Dendritic cell treated with granulocyte-macrophage colony-stimulating factor and Interleukin-4, amounts not matched to agents 40 ng/mL and 50 ng/mL, for 4 days (primary cell): Measurements from ENCODE around the gene ARHGEF7.
"Not testable (repeated sequence)": the region's sequence is repeated elsewhere in the genome, so short reads cannot be mapped to it uniquely, and the experiment has no call there.

Source experiments
- H3K27ac Mint-ChIP-seq: one replicate; pipeline ENCODE4 v1.8.0; 2022; ENCODE audit warnings: mild to moderate bottlenecking, mixed read lengths
- H3K27me3 Mint-ChIP-seq: one replicate; pipeline ENCODE4 v1.8.0; 2022; ENCODE audit warnings: mild to moderate bottlenecking, mixed read lengths
- H3K36me3 Mint-ChIP-seq: one replicate; pipeline ENCODE4 v1.8.0; 2022; ENCODE audit warnings: low read depth, mixed read lengths
- H3K4me1 Mint-ChIP-seq: one replicate; pipeline ENCODE4 v1.8.0; 2022; ENCODE audit warnings: low read depth, mixed read lengths
- H3K4me3 Mint-ChIP-seq: one replicate; pipeline ENCODE4 v1.8.0; 2022; ENCODE audit warnings: mild to moderate bottlenecking, moderate library complexity, mixed read lengths
- H3K9me3 Mint-ChIP-seq: one replicate; pipeline ENCODE4 v1.8.0; 2022; ENCODE audit warnings: mixed read lengths
- intact Hi-C: fragments of 100-400 bp; cut with micrococcal nuclease; formaldehyde crosslinking; loops from one replicate; pipeline ENCODE4 v1.15.0; 2022

The ARHGEF7 gene

DNA sequence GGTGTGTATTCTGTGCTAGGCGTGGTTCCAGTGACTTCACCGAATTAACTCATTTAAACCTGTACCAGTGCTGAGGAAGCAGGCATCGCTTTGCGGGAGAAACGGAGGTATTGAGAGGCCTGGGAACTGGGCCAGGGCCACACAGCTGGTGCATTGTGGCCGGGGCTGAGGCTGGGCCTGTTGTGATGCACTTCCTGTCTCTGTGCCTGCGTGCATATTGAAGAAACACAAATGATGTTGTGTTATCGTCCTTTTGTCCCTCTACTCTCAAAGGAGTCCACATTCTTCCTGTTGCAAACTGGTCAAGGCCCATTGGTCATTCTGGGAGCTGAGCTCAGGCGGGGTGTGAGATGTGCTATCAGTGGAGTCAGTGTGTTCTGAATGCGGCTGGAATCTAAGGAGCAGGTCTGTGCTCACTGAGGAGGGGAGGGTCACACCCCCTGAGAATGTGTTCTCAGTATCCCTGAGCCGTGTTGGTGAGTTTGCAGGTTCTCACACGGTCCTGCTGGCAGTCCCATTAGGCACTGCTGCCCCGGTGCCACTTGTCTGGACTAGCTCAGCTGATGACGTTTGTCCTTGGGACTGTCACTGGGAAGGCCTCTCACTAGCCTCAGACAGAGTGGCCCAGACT is 62.1 kb downstream of the ARHGEF7 start:
- Mint-ChIP-seq H3K27ac (peak overlapping the region; percentile 50), H3K4me3 (no peak overlapping the region), H3K36me3 (peaks cover 73% of the 10 kb centered on the region), H3K27me3 (no peaks in the 10 kb centered on the region), H3K4me1 (peaks cover 51% of the 10 kb centered on the region), H3K9me3 (peaks cover 23% of the 10 kb centered on the region)
- intact Hi-C loops, result no loop called here

GRCh38 chr13:111177921-111178320 is 62.8 kb downstream of the ARHGEF7 start:
- Mint-ChIP-seq H3K36me3 (peaks cover 73% of the 10 kb centered on the region), H3K4me1 (peaks cover 51% of the 10 kb centered on the region), H3K27ac (peak overlapping the region; percentile 50), H3K9me3 (peaks cover 23% of the 10 kb centered on the region), H3K27me3 (no peaks in the 10 kb centered on the region), H3K4me3 (no peak overlapping the region)
- intact Hi-C loops, result no loop called here

DNA sequence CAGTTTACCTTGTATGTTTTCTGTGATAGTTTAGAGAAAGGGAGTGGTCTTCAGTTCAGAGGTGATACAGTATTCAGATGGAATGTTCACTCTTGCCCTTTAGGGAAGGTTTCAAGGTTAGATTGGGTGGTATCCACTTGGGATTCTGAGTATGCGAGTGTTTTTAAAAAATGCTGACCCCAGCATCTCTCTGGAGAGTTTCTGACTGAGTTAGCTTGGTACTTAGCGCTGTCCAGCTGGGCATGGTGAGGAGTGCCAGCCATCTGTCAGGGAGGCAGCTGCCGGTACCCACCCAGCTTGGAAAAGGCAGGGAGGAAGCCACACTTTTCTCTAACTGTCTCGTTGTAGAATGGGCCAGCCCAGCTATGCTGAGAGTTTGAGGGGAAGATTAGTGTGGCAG is 63.3 kb downstream of the ARHGEF7 start:
- Mint-ChIP-seq H3K4me3 (no peak overlapping the region), H3K4me1 (peaks cover 52% of the 10 kb centered on the region), H3K9me3 (peaks cover 23% of the 10 kb centered on the region), H3K36me3 (peaks cover 69% of the 10 kb centered on the region), H3K27me3 (no peaks in the 10 kb centered on the region), H3K27ac (no peak overlapping the region)
- intact Hi-C loops, result no loop called here

GRCh38 chr13:111179908-111180760 is 65.0 kb downstream of the ARHGEF7 start:
- H3K36me3 Mint-ChIP-seq, result peaks cover 55% of the 10 kb centered on the region
- no peaks in the 10 kb centered on the region for H3K27me3 Mint-ChIP-seq
- intact Hi-C loops, result no loop called here

GRCh38 chr13:111181977-111182376 is 66.9 kb downstream of the ARHGEF7 start:
- Mint-ChIP-seq H3K4me3 (no peak overlapping the region), H3K36me3 (peaks cover 43% of the 10 kb centered on the region), H3K9me3 (no peaks in the 10 kb centered on the region), H3K27me3 (no peaks in the 10 kb centered on the region), H3K27ac (no peak overlapping the region), H3K4me1 (peaks cover 72% of the 10 kb centered on the region)
- intact Hi-C loops, result no loop called here

More at GRCh38 chr13:111179908-111180760, 65.0 kb downstream of the ARHGEF7 start:
- Mint-ChIP-seq H3K27ac (peak overlapping the region; percentile 64), H3K9me3 (peaks cover 10% of the 10 kb centered on the region), H3K4me3 (no peak overlapping the region), H3K4me1 (peaks cover 67% of the 10 kb centered on the region)

- H3K9me3 Mint-ChIP-seq, result no peaks in the 10 kb centered on the region
- no peaks in the 10 kb centered on the region for H3K27me3 Mint-ChIP-seq
- peaks cover 70% of the 10 kb centered on the region for H3K4me1 Mint-ChIP-seq
- intact Hi-C loops, result no loop called here
- H3K36me3 Mint-ChIP-seq, result peaks cover 41% of the 10 kb centered on the region
- no peak overlapping the region for H3K27ac Mint-ChIP-seq
- H3K4me3 Mint-ChIP-seq, result no peak overlapping the region
These were observed 68.1 kb downstream of the ARHGEF7 start for GRCh38 chr13:111183087-111183645.

DNA sequence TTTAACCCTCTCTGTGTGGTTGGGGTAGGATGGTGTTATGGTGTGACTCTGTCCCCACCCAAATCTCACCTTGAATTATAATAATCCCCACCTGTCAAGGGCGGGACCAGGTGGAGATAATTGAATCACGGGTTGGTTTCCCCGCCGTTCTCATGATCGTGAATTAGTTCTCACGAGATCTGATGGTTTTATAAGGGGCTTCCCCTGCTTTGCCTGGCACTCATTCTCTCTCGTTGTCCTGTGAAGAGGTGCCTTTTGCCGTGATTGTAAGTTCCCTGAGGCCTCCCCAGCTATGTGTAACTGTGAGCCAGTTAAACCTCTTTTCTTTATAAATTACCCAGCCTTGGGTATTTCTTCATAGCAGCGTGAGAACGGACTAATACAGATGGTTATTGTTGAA is 68.8 kb downstream of the ARHGEF7 start:
- no peak overlapping the region for H3K4me3 Mint-ChIP-seq
- H3K27ac Mint-ChIP-seq, result no peak overlapping the region
- H3K36me3 Mint-ChIP-seq, result peaks cover 41% of the 10 kb centered on the region
- H3K4me1 Mint-ChIP-seq, result peaks cover 66% of the 10 kb centered on the region
- no peaks in the 10 kb centered on the region for H3K27me3 Mint-ChIP-seq
- intact Hi-C loops, result no loop called here
- no peaks in the 10 kb centered on the region for H3K9me3 Mint-ChIP-seq

DNA sequence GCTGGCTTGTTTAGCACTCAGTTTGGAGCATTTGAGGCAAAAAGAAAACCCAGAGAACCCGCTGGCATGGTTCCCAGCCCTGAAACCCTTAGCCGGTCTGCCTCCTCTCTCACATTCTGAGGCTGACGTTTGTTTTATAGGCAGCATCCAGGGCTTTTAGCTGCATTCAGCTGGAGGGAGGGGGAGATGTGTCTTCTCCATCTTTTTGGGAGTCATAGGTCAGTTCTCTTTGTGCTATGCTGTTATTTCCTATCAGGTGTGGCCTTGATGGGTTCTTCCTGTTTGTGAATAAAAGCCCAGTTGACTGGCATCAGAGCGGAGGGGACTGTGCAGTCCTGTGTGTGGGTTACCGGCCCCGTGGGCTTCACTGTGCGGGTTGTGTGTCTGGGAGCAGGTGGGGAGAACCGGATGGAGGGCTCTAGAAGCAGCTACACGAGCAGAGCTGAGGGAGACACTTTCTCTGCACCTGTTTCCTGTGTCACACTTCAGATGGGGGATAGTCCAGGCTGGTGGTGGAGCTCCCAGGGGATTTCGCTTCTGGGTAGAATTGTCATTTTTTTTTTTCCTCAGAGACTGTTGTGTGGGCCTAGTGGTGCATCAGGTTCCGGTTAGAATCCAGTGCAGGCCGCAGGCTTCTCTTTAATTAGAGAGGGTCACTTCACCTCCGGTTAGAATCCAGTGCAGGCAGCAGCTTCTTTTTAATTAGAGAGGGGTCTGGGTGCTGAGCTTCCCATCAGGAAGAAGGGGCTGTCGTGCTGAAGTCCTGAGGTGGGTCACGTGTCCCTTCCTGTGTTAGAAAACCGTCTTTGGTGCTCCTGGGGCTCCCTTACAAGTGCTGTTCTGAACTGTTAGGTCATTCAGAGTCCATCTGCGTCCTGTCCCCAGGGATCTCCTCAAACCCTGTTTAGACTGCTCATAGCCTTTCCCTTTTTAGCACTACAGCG is 69.6 kb downstream of the ARHGEF7 start:
- Mint-ChIP-seq H3K4me3 (no peak overlapping the region), H3K9me3 (no peaks in the 10 kb centered on the region), H3K27me3 (no peaks in the 10 kb centered on the region), H3K4me1 (peaks cover 61% of the 10 kb centered on the region), H3K27ac (peak overlapping the region; percentile 41), H3K36me3 (peaks cover 45% of the 10 kb centered on the region)
- intact Hi-C loops, result no loop called here

DNA sequence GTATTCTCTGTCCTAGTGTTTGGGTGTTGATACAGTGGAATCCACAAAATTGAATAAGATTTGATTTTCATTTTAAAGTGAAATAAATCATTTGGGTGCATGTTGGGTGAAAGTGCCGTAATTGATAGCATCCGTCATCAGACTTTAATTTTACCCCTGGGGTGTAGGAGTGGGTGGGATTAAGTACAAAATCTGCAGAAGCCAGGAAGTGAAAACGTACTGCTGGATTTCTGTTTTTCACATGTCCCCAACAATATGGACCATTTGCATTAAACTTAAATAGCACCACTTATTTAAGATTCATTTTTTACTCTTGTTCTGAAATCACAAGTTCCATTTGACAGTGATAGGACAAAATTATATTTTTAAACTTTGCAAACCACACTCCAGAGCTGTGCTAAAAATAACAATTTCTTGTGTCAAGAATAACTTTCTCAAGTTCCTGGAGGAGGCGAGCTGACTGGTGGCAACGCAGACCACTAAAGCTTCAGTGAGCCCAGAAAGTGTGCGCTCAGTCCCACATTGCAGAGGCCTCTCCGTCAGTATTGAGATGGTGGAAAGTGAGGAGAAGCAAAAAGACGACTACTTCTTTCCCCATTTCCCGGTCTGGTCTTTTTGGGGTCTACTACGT is 71.3 kb downstream of the ARHGEF7 start:
- Mint-ChIP-seq H3K9me3 (no peaks in the 10 kb centered on the region), H3K4me3 (no peak overlapping the region), H3K4me1 (peaks cover 62% of the 10 kb centered on the region), H3K27ac (no peak overlapping the region), H3K27me3 (no peaks in the 10 kb centered on the region), H3K36me3 (peaks cover 44% of the 10 kb centered on the region)
- intact Hi-C loops, result no loop called here

- Mint-ChIP-seq H3K36me3 (peaks cover 28% of the 10 kb centered on the region), H3K4me3 (no peak overlapping the region), H3K27ac (peak overlapping the region; percentile 33), H3K27me3 (no peaks in the 10 kb centered on the region), H3K4me1 (peaks cover 77% of the 10 kb centered on the region), H3K9me3 (no peaks in the 10 kb centered on the region)
- intact Hi-C loops, result no loop called here
These were observed 72.9 kb downstream of the ARHGEF7 start for GRCh38 chr13:111187960-111188541.

DNA sequence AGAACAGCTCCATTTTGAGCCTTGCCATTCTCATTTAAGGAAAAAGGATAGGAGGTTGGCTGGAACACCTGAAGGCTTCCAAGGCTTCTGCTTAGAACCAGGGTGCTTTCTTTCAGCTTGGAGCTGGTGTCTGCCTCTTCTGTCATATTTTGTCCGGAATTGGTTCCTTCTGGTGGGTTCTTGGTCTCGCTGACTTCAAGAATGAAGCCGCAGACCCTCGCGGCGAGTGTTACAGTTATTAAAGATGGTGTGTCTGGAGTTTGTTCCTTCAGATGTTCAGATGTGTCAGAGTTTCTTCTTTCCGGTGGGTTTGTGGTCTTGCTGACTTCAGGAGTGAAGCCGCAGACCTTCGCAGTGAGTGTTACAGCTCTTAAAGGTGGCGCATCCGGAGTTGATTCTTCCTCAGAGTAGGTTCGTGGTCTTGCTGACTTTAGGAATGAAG is 74.0 kb downstream of the ARHGEF7 start:
- intact Hi-C loops, H3K4me3 Mint-ChIP-seq, H3K9me3 Mint-ChIP-seq, H3K27ac Mint-ChIP-seq, H3K27me3 Mint-ChIP-seq: not testable (repeated sequence)
- H3K36me3 Mint-ChIP-seq, result peaks cover 28% of the 10 kb centered on the region
- H3K4me1 Mint-ChIP-seq, result peaks cover 80% of the 10 kb centered on the region

DNA sequence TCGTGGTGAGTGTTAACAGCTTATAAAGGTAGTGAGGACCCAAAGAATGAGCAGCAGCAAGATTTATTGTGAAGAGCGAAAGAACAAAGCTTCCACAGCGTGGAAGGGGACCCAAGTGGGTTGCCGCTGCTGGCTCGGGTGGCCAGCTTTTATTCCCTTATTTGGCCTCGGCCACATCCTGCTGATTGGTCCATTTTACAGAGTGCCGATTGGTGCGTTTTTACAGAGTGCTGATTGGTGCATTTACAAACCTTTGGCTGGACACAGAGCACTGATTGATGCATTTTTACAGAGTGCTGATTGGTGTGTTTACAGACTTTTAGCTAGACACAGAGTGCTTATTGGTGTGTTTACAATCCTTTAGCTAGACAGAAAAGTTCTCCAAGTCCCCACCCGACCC is 74.4 kb downstream of the ARHGEF7 start:
- H3K27me3 Mint-ChIP-seq, H3K9me3 Mint-ChIP-seq, H3K27ac Mint-ChIP-seq, intact Hi-C loops, H3K4me3 Mint-ChIP-seq: not testable (repeated sequence)
- Mint-ChIP-seq H3K4me1 (peaks cover 78% of the 10 kb centered on the region), H3K36me3 (peaks cover 28% of the 10 kb centered on the region)

DNA sequence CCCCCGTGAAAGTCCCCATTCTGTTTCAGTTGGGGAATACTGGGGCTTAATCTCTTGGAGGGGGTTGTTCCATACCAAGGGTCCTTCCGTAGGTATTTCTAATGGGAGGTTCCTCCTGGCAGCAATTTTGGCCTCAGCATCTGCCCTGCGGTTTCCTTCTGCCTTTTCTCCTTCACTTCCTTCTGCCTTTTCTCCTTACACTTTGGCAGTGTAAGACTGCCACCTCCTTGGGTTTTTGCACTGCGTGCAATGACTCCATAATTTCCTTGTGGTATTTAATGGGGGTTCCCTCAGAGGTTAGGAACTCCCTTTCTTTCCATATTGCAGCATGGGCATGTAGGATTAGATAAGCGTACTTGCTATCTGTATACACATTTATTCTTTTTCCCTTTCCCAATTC is 78.1 kb downstream of the ARHGEF7 start:
- peaks cover 47% of the 10 kb centered on the region for H3K4me1 Mint-ChIP-seq
- H3K27ac Mint-ChIP-seq, H3K4me3 Mint-ChIP-seq, intact Hi-C loops, H3K27me3 Mint-ChIP-seq: not testable (repeated sequence)
- peaks cover 12% of the 10 kb centered on the region for H3K9me3 Mint-ChIP-seq
- peaks cover 37% of the 10 kb centered on the region for H3K36me3 Mint-ChIP-seq
